HepG2 (cell line): ENCODE measurements around the gene EHBP1.

Experiments
- ELF3 ChIP-seq: IDR thresholded peaks from 2 replicates; pipeline ENCODE4 v1.6.1; 2016; ENCODE audit warnings: missing genetic modification reagents, missing compliant biosample characterization
- HOXA3 ChIP-seq: sonication (generic); formaldehyde crosslinking; IDR thresholded peaks from 2 replicates; pipeline ENCODE4 v1.5.0; 2020; ENCODE audit warnings: missing genetic modification reagents
- NR2C2 ChIP-seq: sonication (generic); formaldehyde crosslinking; IDR thresholded peaks from 2 replicates; pipeline ENCODE4 v1.4.0; 2020; ENCODE audit warnings: missing genetic modification reagents, mild to moderate bottlenecking, moderate library complexity, borderline replicate concordance
- TF ChIP-seq, protein P1 (sequence below), 2 experiments: fragments of 450-650 bp in 1 of 2; sonication (generic) in 1 of 2; formaldehyde crosslinking in 1 of 2; IDR thresholded peaks; 2 replicates each; pipeline versions ENCODE4 v1.6.1 to v1.8.0; 2016 to 2022; ENCODE audit warnings: antibody characterized with exemption in 1 of 2, mild to moderate bottlenecking in 1 of 2, missing genetic modification reagents in 1 of 2

DNA sequence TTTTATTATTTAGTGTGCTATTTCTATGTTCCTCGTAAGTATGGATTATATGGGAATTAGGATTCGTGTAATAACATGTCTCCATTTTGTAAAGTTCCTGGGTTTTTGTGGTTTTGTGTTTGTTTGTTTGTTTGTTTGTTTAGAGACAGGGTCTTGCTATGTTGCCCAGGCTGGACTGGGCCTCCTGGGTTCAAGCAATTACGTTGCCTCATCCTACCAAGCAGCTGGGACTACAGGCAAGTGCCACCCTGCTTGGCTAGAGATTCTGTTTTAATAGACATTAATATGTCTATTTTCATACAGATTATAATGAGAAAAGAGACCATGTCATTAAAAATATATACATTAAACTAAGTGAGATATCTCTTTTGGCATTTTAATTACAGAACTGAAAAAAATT is 309.9 kb downstream of the EHBP1 start:
- no peak for TF ChIP-seq HOXA3
- TF ChIP-seq ELF3 (CRISPR knock-in tag) = no peak
- no peak for TF ChIP-seq NR2C2 (CRISPR knock-in tag)
- TF ChIP-seq, protein P1, sequence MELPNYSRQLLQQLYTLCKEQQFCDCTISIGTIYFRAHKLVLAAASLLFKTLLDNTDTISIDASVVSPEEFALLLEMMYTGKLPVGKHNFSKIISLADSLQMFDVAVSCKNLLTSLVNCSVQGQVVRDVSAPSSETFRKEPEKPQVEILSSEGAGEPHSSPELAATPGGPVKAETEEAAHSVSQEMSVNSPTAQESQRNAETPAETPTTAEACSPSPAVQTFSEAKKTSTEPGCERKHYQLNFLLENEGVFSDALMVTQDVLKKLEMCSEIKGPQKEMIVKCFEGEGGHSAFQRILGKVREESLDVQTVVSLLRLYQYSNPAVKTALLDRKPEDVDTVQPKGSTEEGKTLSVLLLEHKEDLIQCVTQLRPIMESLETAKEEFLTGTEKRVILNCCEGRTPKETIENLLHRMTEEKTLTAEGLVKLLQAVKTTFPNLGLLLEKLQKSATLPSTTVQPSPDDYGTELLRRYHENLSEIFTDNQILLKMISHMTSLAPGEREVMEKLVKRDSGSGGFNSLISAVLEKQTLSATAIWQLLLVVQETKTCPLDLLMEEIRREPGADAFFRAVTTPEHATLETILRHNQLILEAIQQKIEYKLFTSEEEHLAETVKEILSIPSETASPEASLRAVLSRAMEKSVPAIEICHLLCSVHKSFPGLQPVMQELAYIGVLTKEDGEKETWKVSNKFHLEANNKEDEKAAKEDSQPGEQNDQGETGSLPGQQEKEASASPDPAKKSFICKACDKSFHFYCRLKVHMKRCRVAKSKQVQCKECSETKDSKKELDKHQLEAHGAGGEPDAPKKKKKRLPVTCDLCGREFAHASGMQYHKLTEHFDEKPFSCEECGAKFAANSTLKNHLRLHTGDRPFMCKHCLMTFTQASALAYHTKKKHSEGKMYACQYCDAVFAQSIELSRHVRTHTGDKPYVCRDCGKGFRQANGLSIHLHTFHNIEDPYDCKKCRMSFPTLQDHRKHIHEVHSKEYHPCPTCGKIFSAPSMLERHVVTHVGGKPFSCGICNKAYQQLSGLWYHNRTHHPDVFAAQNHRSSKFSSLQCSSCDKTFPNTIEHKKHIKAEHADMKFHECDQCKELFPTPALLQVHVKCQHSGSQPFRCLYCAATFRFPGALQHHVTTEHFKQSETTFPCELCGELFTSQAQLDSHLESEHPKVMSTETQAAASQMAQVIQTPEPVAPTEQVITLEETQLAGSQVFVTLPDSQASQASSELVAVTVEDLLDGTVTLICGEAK (IDR thresholded peaks at IDR 0.05) = no peak
- TF ChIP-seq, protein P1 (CRISPR knock-in tag; IDR thresholded peaks at IDR 0.05) = no peak
